ENCODE measurements around the gene TDRKH. TPM values are rescaled to one million over a fixed set of nuclear protein-coding genes. Genes with fewer than 3 reads are reported as not detected.
A peak's percentile ranks its signal among the peaks of the same experiment; 100 is the strongest.

Gene TDRKH
- total and polyA plus RNA-seq, 2 of the 13 experiments (the other 11 are each of a cell fraction or from before 2014, with no cell fraction given) = 3.9 to 5.4 TPM

DNA sequence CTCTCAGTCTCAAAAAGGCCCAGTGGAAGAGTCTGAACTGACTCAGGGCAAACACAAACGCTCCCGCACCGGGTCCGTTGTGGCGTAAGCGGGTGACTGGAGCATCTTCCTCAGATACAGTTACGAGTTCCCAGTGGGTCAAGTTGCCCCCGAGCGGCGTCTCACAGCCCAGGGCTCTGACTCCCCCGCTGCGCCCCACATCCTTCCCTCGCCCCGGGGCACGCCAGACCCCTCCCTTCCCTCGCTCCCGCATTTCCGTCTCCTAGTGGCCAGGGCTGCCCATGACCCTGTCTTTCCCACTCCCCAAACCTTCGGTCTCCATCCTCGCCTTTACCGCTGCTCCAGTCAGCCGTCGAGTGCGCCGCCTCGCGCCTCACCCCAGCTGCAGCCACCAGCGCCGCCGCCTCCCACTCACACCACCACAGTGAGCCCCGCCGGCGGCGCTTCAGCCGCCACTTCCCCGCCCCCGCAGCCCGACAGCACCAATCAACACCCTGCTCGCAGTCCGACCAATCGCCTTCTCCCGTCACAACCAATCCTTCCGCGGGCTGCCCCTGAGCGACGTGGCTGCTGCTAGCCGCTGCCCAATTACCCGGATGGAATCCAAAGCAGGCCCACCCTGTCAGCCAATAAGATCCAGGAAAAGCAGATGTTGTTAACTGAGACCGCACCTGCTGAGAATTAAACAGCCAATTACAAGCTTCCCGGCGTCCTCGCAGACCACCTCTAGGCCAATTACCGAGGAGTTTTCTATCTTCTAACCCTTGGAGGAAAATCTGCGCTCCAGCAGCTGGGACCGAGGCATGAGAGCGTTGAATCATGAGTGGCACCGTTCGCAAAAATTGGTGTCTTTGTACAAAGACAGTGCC is at the start of gene TDRKH (continued):
- TF ChIP-seq, protein P1, sequence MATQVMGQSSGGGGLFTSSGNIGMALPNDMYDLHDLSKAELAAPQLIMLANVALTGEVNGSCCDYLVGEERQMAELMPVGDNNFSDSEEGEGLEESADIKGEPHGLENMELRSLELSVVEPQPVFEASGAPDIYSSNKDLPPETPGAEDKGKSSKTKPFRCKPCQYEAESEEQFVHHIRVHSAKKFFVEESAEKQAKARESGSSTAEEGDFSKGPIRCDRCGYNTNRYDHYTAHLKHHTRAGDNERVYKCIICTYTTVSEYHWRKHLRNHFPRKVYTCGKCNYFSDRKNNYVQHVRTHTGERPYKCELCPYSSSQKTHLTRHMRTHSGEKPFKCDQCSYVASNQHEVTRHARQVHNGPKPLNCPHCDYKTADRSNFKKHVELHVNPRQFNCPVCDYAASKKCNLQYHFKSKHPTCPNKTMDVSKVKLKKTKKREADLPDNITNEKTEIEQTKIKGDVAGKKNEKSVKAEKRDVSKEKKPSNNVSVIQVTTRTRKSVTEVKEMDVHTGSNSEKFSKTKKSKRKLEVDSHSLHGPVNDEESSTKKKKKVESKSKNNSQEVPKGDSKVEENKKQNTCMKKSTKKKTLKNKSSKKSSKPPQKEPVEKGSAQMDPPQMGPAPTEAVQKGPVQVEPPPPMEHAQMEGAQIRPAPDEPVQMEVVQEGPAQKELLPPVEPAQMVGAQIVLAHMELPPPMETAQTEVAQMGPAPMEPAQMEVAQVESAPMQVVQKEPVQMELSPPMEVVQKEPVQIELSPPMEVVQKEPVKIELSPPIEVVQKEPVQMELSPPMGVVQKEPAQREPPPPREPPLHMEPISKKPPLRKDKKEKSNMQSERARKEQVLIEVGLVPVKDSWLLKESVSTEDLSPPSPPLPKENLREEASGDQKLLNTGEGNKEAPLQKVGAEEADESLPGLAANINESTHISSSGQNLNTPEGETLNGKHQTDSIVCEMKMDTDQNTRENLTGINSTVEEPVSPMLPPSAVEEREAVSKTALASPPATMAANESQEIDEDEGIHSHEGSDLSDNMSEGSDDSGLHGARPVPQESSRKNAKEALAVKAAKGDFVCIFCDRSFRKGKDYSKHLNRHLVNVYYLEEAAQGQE (IDR thresholded peaks at IDR 0.05; ENCODE audit: borderline replicate concordance in 1 of 2, low read depth in 1 of 2, low read length in 2 of 2) = 0 out of 4 replicates have a peak, but pooled peaks of 1 of the 2 experiments have one; percentile 26
- TF ChIP-seq, protein P2, sequence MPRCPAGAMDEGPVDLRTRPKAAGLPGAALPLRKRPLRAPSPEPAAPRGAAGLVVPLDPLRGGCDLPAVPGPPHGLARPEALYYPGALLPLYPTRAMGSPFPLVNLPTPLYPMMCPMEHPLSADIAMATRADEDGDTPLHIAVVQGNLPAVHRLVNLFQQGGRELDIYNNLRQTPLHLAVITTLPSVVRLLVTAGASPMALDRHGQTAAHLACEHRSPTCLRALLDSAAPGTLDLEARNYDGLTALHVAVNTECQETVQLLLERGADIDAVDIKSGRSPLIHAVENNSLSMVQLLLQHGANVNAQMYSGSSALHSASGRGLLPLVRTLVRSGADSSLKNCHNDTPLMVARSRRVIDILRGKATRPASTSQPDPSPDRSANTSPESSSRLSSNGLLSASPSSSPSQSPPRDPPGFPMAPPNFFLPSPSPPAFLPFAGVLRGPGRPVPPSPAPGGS (CRISPR knock-in tag; IDR thresholded peaks at IDR 0.05) = peak; percentile 85
- TF ChIP-seq ZNF431 (CRISPR knock-in tag; IDR thresholded peaks at IDR 0.05; ENCODE audit: borderline replicate concordance, low read depth) (0 out of 2 replicates have a peak, but pooled peaks have one; percentile 71), ARNTL (CRISPR knock-in tag; IDR thresholded peaks at IDR 0.05) (peak; percentile 77), ATAD3A (CRISPR knock-in tag; IDR thresholded peaks at IDR 0.05) (no peak), ZNF678 (CRISPR knock-in tag; IDR thresholded peaks at IDR 0.05) (peak; percentile 93), NFKB2 (CRISPR knock-in tag; IDR thresholded peaks at IDR 0.05; ENCODE audit: borderline replicate concordance) (peak; percentile 87), ZNF256 (CRISPR knock-in tag; conservative IDR thresholded peaks at IDR 0.05) (0 out of 2 replicates have a peak, but pooled peaks have one; percentile 50), AHR (CRISPR knock-in tag; IDR thresholded peaks at IDR 0.05) (peak; percentile 72; the same call in 1 of the 2 replicates)
- TF ChIP-seq, protein P3, sequence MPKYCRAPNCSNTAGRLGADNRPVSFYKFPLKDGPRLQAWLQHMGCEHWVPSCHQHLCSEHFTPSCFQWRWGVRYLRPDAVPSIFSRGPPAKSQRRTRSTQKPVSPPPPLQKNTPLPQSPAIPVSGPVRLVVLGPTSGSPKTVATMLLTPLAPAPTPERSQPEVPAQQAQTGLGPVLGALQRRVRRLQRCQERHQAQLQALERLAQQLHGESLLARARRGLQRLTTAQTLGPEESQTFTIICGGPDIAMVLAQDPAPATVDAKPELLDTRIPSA (CRISPR knock-in tag; IDR thresholded peaks at IDR 0.05; ENCODE audit: borderline replicate concordance) = peak; percentile 28; the same call in 1 of the 2 replicates
- TF ChIP-seq, protein P4, sequence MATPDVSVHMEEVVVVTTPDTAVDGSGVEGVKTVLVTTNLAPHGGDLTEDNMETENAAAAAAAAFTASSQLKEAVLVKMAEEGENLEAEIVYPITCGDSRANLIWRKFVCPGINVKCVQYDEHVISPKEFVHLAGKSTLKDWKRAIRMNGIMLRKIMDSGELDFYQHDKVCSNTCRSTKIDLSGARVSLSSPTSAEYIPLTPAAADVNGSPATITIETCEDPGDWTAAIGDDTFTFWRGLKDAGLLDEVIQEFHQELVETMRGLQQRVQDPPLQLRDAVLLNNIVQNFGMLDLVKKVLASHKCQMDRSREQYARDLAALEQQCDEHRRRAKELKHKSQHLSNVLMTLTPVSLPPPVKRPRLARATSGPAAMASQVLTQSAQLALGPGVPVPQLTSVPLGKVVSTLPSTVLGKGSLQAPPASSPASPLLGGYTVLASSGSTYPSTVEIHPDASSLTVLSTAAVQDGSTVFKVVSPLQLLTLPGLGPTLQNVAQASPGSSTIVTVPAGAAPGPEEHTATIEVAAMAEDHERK (CRISPR knock-in tag; IDR thresholded peaks at IDR 0.05; ENCODE audit: low read depth) = no peak
- TF ChIP-seq, protein P5, sequence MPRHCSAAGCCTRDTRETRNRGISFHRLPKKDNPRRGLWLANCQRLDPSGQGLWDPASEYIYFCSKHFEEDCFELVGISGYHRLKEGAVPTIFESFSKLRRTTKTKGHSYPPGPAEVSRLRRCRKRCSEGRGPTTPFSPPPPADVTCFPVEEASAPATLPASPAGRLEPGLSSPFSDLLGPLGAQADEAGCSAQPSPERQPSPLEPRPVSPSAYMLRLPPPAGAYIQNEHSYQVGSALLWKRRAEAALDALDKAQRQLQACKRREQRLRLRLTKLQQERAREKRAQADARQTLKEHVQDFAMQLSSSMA (CRISPR knock-in tag; IDR thresholded peaks at IDR 0.05) = peak; percentile 62; the same call in 1 of the 2 replicates
- TF ChIP-seq, protein P6, sequence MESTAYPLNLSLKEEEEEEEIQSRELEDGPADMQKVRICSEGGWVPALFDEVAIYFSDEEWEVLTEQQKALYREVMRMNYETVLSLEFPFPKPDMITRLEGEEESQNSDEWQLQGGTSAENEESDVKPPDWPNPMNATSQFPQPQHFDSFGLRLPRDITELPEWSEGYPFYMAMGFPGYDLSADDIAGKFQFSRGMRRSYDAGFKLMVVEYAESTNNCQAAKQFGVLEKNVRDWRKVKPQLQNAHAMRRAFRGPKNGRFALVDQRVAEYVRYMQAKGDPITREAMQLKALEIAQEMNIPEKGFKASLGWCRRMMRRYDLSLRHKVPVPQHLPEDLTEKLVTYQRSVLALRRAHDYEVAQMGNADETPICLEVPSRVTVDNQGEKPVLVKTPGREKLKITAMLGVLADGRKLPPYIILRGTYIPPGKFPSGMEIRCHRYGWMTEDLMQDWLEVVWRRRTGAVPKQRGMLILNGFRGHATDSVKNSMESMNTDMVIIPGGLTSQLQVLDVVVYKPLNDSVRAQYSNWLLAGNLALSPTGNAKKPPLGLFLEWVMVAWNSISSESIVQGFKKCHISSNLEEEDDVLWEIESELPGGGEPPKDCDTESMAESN (CRISPR knock-in tag; conservative IDR thresholded peaks at IDR 0.05) = 0 out of 2 replicates have a peak, but pooled peaks have one; percentile 30
- TF ChIP-seq, protein P7, sequence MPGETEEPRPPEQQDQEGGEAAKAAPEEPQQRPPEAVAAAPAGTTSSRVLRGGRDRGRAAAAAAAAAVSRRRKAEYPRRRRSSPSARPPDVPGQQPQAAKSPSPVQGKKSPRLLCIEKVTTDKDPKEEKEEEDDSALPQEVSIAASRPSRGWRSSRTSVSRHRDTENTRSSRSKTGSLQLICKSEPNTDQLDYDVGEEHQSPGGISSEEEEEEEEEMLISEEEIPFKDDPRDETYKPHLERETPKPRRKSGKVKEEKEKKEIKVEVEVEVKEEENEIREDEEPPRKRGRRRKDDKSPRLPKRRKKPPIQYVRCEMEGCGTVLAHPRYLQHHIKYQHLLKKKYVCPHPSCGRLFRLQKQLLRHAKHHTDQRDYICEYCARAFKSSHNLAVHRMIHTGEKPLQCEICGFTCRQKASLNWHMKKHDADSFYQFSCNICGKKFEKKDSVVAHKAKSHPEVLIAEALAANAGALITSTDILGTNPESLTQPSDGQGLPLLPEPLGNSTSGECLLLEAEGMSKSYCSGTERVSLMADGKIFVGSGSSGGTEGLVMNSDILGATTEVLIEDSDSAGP (CRISPR knock-in tag; IDR thresholded peaks at IDR 0.05; ENCODE audit: borderline replicate concordance) = peak; percentile 82; the same call in 1 of the 2 replicates
